Erythroblast (primary cell): ENCODE measurements around the gene HSF5.

Experiments
- GATA1 ChIP-seq: IDR thresholded peaks from 2 replicates; pipeline ENCODE4 v1.6.1; 2011; ENCODE audit warnings: low read depth, mild to moderate bottlenecking, control low read depth, low read length, moderate library complexity
- POLR2A ChIP-seq: IDR thresholded peaks from 2 replicates; pipeline ENCODE4 v1.6.1; 2011; ENCODE audit warnings: mild to moderate bottlenecking, low read length

GRCh38 chr17:58396173-58396572, 92.0 kb downstream of the HSF5 start:
- no peak for TF ChIP-seq POLR2A
- no peak for TF ChIP-seq GATA1
